HG03571 (cell line): ENCODE results near the gene RAB40B.

Experiments used
- ATAC-seq: cut with Tn5 transposase; IDR thresholded peaks from one replicate; pipeline ENCODE4 v1.9.1; 2021; ENCODE audit not compliant: unreplicated experiment

The RAB40B gene

DNA sequence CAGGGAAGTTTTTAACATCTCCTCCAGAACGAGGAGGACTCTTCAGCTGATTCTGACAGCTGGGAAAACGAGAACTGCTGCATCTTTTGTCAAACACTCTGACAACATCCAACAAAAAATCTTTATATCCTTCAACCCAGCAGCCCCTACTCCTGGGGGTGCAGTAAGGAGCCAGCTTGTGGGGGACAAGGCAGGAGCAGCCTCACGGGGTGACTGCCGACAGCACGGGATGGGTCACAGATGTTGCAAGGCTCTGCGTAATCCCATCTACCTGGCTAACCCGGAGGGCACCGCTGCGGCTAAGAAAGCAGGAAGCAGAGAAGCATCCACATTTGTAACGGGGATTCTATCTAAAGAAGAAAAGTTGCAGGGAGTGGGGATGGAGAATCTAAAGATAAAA, 78.9 kb downstream of the RAB40B start:
- ATAC-seq: no peak

DNA sequence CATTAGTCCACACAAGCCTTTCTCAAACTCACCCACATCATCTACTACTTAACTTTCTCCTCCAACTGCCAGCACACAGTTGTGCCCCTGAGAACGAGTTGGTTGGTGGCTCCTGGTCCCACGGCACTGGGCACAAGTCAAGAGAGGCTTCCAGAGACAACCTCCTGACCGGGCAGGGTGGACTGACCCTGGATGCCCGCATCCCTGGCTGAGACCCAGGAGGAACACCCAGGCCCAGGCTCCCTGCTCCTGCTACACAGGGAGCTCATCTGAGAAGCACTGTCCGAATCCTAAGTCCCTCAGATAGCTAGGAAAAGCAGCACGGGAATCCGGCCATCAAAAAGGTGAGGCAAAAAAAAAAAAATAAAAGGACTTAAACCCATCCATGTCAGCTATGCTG, 79.3 kb downstream of the RAB40B start:
- ATAC-seq: no peak

- ATAC-seq: no peak
These were observed 82.3 kb downstream of the RAB40B start for GRCh38 chr17:82616021-82616711.

DNA sequence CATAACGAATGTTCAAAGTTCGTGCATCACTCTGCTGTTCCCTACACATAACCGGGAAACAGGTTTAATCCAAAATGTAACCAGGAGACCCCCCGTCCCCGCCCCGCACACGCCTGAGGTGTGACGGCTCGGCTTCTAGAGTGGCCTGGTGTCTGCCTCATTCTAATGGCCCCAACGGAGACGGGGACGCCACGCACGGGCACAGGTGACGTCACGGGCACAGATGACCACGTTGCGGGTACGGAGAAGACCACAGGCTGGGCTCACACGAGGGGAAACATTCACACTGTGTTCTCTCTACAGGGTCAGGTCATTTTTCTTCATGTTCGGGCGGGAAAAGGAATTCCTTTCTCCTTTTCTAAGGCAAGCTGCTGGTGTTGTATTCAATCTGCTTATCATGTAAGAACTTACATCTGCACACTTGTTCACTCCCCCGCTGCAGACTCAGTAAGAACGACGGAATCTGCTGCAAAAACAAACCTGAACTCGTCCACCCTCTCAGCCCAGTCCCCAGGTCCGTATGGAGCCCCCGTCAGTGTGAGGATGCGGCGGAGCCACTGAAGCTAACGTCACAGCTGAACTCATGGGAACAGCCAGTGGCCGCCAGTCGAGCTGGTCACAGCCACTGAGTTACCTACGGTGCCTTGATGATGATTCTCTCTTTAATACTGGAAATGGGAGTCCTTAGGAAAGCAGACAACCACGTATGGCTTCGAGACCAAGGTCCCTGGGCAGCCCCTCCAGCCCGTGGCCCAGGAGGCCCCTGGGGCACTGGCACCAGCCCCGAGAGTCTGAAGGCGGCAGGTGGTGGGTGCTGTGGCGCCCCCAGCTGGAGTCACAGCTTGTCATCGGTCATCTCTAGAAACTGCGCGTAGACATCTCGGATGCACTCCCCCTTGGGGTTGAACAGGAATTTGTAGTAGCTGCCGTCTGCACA, 83.1 kb downstream of the RAB40B start:
- no peak for ATAC-seq

GRCh38 chr17:82614095-82614631, 84.3 kb downstream of the RAB40B start:
- no peak for ATAC-seq

GRCh38 chr17:82613283-82614094, 85.0 kb downstream of the RAB40B start:
- no peak for ATAC-seq

- no peak for ATAC-seq
These were observed 87.1 kb downstream of the RAB40B start for GRCh38 chr17:82611140-82612058.

GRCh38 chr17:82609655-82610054, 88.8 kb downstream of the RAB40B start:
- ATAC-seq: no peak

- ATAC-seq: no peak
These were observed 89.7 kb downstream of the RAB40B start for GRCh38 chr17:82608816-82609215.

- no peak for ATAC-seq
These were observed 92.4 kb downstream of the RAB40B start for GRCh38 chr17:82605939-82606600.
